ENCODE data around the gene TGM2.

Gene TGM2

DNA sequence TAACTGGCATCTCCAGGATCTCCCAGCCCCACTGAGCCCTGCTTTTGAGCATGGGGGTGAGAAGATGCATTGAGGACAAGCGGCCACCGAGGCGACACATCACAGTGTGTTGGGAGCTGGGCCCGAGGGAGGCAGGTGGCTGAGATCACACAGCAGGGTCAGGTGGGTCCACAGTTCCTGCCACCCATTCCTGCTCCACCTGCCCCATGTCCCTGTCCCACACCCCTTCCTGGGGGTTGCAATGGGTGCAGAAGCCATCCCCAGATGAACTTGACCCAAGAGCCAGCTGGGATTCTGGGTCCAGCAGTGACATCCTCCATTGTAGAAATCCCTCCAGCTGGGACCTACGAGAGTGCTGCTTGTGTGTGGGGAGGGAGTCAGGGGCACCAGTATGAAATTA lies 1.0 kb downstream of the TGM2 start:
- Histone ChIP-seq H3K27me3 (ENCODE audit: control insufficient read depth, insufficient read depth, low read length) (peaks cover 3% of the 10 kb centered on the region), H3K9ac (ENCODE audit: low read depth, low read length) (no peak overlapping the region), H3K4me3 (ENCODE audit: low read depth, low read length) (no peak overlapping the region), H3K9me3 (ENCODE audit: control insufficient read depth, insufficient read depth, low read length) (no peaks in the 10 kb centered on the region), H3K4me1 (ENCODE audit: control insufficient read depth, insufficient read depth, low read length) (no peaks in the 10 kb centered on the region), H3K36me3 (ENCODE audit: control insufficient read depth, insufficient read depth, low read length) (no peaks in the 10 kb centered on the region)

- no peaks in the 10 kb centered on the region for H3K36me3 ChIP-seq (ENCODE audit: control insufficient read depth, insufficient read depth, low read length)
- H3K4me3 ChIP-seq (ENCODE audit: low read depth, low read length), result no peak overlapping the region
- peaks cover 3% of the 10 kb centered on the region for H3K27me3 ChIP-seq (ENCODE audit: control insufficient read depth, insufficient read depth, low read length)
- H3K9me3 ChIP-seq (ENCODE audit: control insufficient read depth, insufficient read depth, low read length), result no peaks in the 10 kb centered on the region
- no peaks in the 10 kb centered on the region for H3K4me1 ChIP-seq (ENCODE audit: control insufficient read depth, insufficient read depth, low read length)
- no peak overlapping the region for H3K9ac ChIP-seq (ENCODE audit: low read depth, low read length)
Observed at GRCh38 chr20:38162878-38163875, 1.9 kb downstream of the TGM2 start.

DNA sequence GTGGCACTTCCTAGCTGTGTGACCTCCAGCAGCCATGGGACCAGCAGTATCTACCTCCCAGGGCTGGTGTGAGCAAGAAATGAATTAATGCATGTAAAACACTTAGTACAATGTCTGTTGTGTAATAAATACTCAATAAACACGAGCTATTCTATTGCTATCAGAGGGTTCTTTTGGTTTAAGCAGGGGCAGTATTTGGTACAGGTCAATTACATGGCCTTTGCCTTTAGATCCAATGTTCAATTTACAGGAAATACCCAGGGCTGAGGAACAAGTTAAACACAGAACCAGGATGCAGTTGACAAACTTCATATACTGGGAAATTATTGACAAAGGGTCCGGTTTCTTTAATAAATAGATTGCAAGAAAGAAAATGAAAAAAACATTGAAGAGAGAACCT lies 2.9 kb downstream of the TGM2 start:
- no peaks in the 10 kb centered on the region for H3K4me1 ChIP-seq (ENCODE audit: control insufficient read depth, insufficient read depth, low read length)
- no peak overlapping the region for H3K9ac ChIP-seq (ENCODE audit: low read depth, low read length)
- peaks cover 3% of the 10 kb centered on the region for H3K27me3 ChIP-seq (ENCODE audit: control insufficient read depth, insufficient read depth, low read length)
- no peaks in the 10 kb centered on the region for H3K36me3 ChIP-seq (ENCODE audit: control insufficient read depth, insufficient read depth, low read length)
- no peaks in the 10 kb centered on the region for H3K9me3 ChIP-seq (ENCODE audit: control insufficient read depth, insufficient read depth, low read length)
- no peak overlapping the region for H3K4me3 ChIP-seq (ENCODE audit: low read depth, low read length)

GRCh38 chr20:38161412-38161774 lies 3.7 kb downstream of the TGM2 start:
- Histone ChIP-seq H3K4me1 (ENCODE audit: control insufficient read depth, insufficient read depth, low read length) (no peaks in the 10 kb centered on the region), H3K9ac (ENCODE audit: low read depth, low read length) (no peak overlapping the region), H3K4me3 (ENCODE audit: low read depth, low read length) (no peak overlapping the region)

DNA sequence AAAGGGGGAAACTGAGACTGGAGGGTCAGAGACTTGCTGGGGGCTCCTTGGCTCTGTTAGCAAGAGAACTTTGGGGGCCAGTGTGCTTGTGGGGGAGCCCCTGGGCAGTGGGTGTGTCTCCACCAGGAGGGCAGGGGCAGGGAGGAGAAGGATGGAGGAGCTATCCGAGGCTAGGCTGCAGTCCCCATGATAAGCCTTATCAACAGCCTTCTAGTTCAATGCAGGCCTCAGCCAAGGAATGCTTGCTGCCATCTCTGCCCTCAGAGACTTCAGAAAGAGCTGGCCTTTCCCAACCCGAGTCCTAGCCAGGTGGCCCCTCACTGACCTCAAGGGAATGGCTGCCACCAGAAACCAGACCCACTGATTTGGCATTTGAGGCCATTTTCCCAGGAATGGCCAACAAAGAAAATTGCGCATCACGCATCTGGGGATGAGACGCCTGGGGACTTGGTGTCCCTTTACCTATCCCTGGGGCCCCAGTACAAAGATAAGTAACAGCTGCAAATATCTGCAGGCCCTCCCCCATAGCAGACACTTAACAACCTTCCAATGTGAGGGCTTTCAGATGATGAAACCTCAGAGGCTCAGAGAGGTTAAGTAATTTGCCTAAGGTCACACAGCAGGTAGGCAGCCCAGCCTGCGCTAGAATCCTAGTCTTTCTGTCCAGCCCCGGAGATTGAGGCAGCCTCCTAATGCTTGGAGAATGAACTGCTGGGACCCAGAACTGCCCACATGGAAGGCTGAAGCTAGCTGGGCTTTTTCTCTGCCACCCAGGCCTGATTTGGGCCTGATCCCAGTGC lies 4.9 kb downstream of the TGM2 start:
- Histone ChIP-seq H3K4me1 (ENCODE audit: control insufficient read depth, insufficient read depth, low read length) (no peaks in the 10 kb centered on the region), H3K36me3 (ENCODE audit: control insufficient read depth, insufficient read depth, low read length) (no peaks in the 10 kb centered on the region), H3K9ac (ENCODE audit: low read depth, low read length) (no peak overlapping the region), H3K27me3 (ENCODE audit: control insufficient read depth, insufficient read depth, low read length) (peaks cover 3% of the 10 kb centered on the region), H3K9me3 (ENCODE audit: control insufficient read depth, insufficient read depth, low read length) (no peaks in the 10 kb centered on the region), H3K4me3 (ENCODE audit: low read depth, low read length) (no peak overlapping the region)

More at GRCh38 chr20:38161412-38161774, 3.7 kb downstream of the TGM2 start:
- H3K36me3 ChIP-seq (ENCODE audit: control insufficient read depth, insufficient read depth, low read length), result no peaks in the 10 kb centered on the region
- H3K9me3 ChIP-seq (ENCODE audit: control insufficient read depth, insufficient read depth, low read length), result no peaks in the 10 kb centered on the region
- H3K27me3 ChIP-seq (ENCODE audit: control insufficient read depth, insufficient read depth, low read length), result peaks cover 3% of the 10 kb centered on the region

DNA sequence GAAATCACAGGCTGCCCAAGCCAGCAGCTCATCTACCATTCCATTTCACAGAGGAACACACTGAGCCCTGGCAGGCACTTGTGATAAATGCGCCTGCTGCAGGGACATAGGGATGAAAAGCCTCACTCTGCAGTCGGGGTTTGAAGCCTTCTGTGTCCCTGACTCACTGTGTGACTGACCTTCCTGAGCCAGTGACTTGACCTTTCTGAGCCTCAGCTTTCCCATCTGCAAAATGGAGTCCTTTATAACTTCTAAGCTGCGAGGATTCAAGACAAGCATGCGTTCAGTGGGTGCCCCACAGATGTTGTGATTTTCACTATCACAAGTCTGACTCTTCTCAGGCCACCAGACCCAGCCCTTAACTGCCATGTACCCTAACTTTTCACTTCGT lies 5.5 kb downstream of the TGM2 start:
- Histone ChIP-seq H3K36me3 (ENCODE audit: control insufficient read depth, insufficient read depth, low read length) (no peaks in the 10 kb centered on the region), H3K4me1 (ENCODE audit: control insufficient read depth, insufficient read depth, low read length) (no peaks in the 10 kb centered on the region)

DNA sequence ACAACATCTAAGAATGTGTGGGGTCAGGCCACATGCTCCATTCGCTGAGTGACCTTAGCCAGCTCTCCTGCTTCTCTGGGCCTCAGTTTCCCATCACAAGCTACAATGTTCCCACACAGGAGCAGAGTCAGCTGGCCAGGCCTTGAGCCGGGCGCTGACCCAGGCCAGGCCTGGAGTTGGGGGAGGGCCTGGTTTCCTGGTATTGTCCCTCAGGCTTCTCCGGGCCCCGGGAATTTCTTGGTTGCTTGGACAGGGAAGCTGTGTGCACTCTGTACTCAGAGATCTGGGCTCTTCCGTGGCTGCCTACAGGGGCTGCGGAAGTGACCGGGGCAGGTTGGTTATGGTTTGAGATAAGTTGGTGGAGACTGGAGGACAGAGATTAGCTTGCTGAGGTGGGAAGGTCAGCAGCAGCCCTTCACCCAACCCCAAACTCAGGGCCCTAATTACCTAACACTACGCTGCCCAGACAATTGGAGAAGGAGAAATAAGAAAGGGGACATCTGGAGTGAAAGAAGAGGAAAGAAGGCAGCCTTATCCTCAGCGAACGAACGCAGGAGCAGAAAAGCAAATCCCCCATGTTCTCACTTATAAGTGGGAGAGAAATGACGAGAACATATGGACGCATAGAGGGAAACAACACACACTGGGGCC lies 6.2 kb downstream of the TGM2 start:
- Histone ChIP-seq H3K36me3 (ENCODE audit: control insufficient read depth, insufficient read depth, low read length) (no peaks in the 10 kb centered on the region), H3K9me3 (ENCODE audit: control insufficient read depth, insufficient read depth, low read length) (no peaks in the 10 kb centered on the region), H3K9ac (ENCODE audit: low read depth, low read length) (no peak overlapping the region), H3K4me3 (ENCODE audit: low read depth, low read length) (no peak overlapping the region), H3K4me1 (ENCODE audit: control insufficient read depth, insufficient read depth, low read length) (no peaks in the 10 kb centered on the region), H3K27me3 (ENCODE audit: control insufficient read depth, insufficient read depth, low read length) (no peaks in the 10 kb centered on the region)

More for the DNA sequence above, 5.5 kb downstream of the TGM2 start:
- H3K27me3 ChIP-seq (ENCODE audit: control insufficient read depth, insufficient read depth, low read length), result peaks cover under 1% of the 10 kb centered on the region
- no peak overlapping the region for H3K9ac ChIP-seq (ENCODE audit: low read depth, low read length)
- H3K9me3 ChIP-seq (ENCODE audit: control insufficient read depth, insufficient read depth, low read length), result no peaks in the 10 kb centered on the region
- no peak overlapping the region for H3K4me3 ChIP-seq (ENCODE audit: low read depth, low read length)

- H3K4me3 ChIP-seq (ENCODE audit: low read depth, low read length), result no peak overlapping the region
- no peaks in the 10 kb centered on the region for H3K4me1 ChIP-seq (ENCODE audit: control insufficient read depth, insufficient read depth, low read length)
- H3K9ac ChIP-seq (ENCODE audit: low read depth, low read length), result no peak overlapping the region
- no peaks in the 10 kb centered on the region for H3K36me3 ChIP-seq (ENCODE audit: control insufficient read depth, insufficient read depth, low read length)
- no peaks in the 10 kb centered on the region for H3K9me3 ChIP-seq (ENCODE audit: control insufficient read depth, insufficient read depth, low read length)
- H3K27me3 ChIP-seq (ENCODE audit: control insufficient read depth, insufficient read depth, low read length), result no peaks in the 10 kb centered on the region
Observed at GRCh38 chr20:38157635-38158495, 7.2 kb downstream of the TGM2 start.

DNA sequence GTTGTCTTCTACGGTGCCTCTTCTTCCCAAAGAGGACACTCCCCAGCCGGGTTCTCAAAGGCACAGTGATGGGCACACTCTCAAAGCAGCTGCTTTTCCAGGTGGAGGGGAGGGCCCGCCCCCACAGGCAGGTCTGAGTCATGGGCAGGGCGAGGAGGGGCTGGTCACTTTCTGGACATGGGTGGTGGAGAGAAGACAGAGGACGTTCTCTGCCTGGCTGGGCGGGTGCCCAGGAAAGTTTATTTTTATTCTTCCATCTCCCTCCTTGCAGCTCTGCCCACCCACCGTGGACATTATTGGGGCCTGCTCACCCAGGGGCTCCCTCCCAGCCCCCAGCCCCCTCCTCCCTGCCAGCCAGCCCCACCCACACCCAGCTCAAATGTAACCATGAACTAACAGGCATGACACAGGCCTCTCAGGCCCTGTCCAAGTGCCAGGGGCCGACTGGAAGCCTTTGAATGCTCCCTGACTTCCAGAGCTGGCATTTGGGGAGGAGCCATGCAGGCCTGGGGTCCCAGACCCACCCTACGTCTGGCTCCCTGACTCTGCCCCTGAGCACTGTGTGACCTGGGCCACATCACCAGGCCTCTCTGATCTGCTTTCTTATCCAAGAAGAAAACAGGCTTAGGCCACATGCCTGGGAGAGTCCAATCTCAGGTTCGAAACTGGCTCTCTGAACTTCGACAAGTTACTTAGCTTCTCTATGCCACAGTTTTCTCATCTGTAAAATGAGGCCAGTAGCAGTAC lies 8.0 kb downstream of the TGM2 start:
- no peaks in the 10 kb centered on the region for H3K4me1 ChIP-seq (ENCODE audit: control insufficient read depth, insufficient read depth, low read length)
- no peaks in the 10 kb centered on the region for H3K27me3 ChIP-seq (ENCODE audit: control insufficient read depth, insufficient read depth, low read length)
- H3K36me3 ChIP-seq (ENCODE audit: control insufficient read depth, insufficient read depth, low read length), result no peaks in the 10 kb centered on the region
- H3K9ac ChIP-seq (ENCODE audit: low read depth, low read length), result no peak overlapping the region
- H3K4me3 ChIP-seq (ENCODE audit: low read depth, low read length), result no peak overlapping the region
- H3K9me3 ChIP-seq (ENCODE audit: control insufficient read depth, insufficient read depth, low read length), result no peaks in the 10 kb centered on the region

- H3K36me3 ChIP-seq (ENCODE audit: control insufficient read depth, insufficient read depth, low read length), result no peaks in the 10 kb centered on the region
- H3K4me1 ChIP-seq (ENCODE audit: control insufficient read depth, insufficient read depth, low read length), result no peaks in the 10 kb centered on the region
- no peaks in the 10 kb centered on the region for H3K27me3 ChIP-seq (ENCODE audit: control insufficient read depth, insufficient read depth, low read length)
- H3K4me3 ChIP-seq (ENCODE audit: low read depth, low read length), result no peak overlapping the region
- H3K9ac ChIP-seq (ENCODE audit: low read depth, low read length), result no peak overlapping the region
- H3K9me3 ChIP-seq (ENCODE audit: control insufficient read depth, insufficient read depth, low read length), result no peaks in the 10 kb centered on the region
Observed at GRCh38 chr20:38156280-38156679, 8.8 kb downstream of the TGM2 start.
